ENCODE data around the gene FNDC3B.

Gene FNDC3B

DNA sequence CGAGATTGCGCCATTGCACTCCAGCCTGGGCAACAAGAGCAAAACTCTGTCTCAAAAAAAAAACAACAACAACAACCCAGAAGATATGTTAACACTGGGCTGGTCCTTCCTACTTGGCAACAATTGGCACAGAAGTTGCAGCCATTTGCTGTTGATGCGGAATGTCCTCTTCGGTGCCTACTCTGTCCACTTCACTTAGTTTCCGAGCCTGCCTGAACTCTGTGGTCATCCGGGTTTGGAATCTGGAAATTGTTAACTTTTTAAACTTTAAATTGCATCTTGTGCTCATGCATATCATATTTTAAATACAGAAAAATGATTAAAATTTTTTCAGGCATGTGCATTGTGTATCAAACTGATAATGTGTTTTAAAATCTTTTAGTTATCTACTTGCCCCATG lies 81.5 kb downstream of the FNDC3B start:
- no peak for DNase-seq

DNA sequence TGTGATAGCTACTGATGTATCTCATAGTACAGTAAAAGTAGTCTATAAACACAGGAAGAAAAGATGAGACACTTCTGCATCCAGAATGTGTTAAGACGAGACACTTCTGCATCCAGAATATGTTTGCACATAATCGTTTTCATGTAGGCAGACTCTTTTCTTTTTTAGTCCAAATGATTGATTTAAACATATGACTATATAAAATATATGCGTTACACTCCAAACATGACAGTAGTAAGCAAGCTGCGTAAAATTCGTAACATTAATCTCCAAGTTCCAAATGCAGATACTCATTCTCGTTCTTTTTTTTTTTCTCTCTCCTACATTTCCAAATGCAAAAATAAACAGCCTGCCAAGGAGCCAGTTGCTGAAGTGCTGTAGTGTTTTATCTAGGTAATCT lies 82.6 kb downstream of the FNDC3B start:
- DNase-seq, result no peak

DNA sequence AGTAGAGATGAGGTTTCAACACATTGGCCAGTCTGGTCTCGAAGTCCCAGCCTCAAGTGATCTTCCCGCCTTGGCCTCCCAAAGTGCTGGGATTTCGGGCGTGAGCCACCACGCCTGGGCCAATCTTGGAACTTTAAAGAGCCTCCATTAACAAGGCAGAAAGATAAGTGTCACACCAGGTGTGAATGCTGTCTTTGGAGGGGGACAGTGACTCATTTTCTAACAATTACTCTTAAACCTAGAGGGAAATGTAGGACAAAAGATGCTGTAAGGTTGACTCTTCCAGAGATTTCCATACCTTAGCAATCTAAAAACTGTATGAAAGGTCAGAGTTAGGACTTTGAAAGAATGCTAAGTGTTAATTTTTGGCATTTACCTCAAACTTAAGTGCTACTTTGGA lies 84.9 kb downstream of the FNDC3B start:
- no peak for DNase-seq

DNA sequence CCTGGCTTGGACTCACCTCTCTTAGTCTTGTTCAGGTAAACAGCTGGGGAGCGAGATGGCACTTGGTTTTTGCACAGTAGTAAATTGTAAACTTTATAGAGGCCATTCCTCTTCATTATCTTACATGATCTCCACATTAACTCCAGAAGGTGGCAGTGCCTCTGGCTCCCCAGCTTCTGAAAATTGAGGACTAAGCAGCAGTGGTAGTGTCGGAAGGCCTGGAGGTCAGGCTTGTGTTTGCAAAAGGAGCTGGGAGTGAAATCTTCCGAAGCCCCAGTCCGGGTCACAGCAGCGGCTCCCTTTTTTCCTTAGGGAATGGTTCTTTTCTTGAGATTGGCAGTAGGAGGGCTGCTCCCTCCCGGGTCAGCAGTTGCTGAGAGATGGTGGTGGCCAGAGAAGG lies 85.7 kb downstream of the FNDC3B start:
- no peak for DNase-seq

DNA sequence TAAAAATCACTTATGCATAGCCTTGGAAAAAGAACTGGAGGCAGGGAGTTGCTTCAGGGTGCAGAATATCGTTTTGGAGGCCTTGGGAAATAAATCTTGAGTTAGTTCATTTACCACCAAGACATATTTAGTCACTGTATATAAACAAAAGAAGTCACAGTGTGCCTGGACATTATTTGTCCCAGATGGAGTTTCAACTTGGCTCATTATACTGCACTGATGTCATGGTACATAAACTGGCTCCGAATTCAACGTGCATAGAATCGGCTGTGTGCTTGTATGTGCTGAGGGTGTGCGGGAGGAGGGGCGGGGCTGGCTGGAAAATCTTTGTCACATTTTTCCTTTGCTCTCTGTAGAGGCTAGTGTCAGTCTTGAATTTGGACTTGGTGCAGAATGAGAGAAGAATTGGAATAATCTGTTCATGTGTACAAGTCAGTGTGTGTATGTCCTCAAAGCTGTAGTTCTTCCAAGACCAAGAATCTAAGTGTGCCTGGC lies 86.6 kb downstream of the FNDC3B start:
- DNase-seq, result no peak

DNA sequence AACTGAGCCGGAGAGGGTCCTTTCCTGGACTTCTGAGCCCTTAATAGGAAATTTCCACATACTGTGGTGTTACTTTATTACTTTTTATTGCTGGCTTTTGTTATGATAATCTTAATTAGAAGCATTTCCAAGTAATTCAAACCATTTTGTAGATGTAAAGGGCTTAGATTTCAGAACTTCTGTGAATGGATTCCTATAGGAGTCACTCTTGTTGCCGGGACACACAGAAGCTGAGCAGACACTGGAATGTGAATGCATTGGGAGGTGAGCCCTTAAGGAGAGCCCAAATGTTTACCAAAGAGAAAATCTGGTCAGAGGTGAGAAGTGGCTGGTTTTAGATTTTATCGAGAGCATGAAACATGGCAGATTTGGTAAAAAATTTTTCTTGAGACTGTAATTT lies 87.4 kb downstream of the FNDC3B start:
- no peak for DNase-seq

DNA sequence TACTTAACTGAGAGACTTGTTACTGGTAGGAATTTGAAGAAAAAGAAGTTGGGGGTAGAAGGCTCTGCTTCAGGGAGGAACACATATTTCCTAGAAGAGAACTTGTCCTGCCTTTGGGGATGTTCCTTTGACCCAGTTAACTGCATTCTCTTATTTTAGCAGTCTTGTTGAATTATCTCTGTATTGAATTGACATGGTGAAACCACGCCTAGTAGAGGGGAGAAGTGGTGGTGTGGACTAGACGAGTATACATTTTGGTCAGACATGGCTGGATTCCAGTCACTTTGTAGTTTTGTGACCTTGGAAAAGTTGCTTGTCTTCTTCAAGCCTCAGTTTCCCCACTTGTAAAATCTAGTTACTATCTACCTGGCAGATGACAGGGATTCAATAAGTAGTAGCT lies 87.8 kb downstream of the FNDC3B start:
- DNase-seq, result no peak

DNA sequence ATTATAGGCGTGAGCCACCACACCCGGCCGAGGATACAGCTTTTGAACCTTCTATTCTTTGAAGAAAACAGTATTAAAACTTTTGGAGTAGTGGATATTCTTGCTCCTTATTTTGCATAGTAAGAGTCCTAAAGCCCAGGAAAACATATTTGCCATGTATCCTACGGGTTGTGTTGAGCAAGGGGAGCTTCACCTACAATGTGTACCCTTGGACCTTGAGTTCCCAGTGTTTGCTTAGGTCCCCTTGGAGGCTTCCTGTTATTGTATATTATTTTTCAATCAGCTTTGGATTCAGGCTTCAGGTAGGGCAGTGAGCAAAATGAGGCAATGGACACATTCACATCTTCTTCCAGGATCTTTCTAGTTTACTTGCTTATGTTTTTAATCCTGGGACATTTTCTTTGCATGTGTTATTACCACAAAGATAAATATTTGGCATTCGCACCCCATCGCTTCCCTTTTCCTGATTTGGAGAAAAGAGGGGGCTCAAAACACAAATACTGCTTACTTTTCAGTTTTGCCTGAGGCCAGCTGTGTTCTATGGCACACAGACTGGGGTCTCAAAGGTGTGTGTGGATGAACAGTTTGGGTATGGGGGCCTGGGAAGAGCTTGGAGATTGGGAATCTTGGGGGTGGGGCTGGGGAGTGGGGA lies 88.7 kb downstream of the FNDC3B start:
- no peak for DNase-seq

DNA sequence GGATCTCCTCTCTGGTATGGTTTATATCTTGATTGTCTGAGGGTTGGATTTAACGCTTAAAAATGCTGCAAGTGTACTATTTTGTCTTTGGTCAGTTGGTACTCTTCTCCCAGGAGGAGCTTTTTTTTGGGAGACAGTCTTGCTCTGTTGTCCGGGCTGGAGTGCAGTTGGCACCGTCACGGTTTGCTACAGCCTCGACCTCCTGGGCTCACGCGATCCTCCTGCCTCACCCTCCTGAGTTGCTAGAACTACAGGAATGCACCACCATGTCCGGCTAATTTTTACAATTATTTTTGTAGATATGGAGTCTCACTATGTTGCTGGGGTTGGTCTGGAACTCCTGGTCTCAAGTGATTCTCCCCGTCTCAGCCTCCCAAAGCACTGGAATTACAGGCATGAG lies 89.5 kb downstream of the FNDC3B start:
- no peak for DNase-seq

DNA sequence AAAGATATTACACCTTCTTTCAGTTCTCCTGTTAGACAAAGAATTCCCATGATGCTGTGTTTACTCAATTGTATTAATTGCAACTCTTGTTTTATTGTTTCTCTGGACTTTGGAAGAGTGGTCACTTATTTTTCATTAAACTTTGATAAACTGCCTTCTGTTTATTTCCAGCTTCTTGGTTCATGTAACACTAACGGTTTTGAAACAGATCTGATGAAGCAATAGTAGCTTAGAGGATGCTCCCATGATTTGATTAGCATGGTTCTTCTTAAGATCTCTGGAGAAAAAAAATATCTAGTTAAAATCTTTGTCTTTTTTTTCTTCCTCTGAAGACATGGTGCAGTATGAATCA lies 90.1 kb downstream of the FNDC3B start:
- no peak for DNase-seq

DNA sequence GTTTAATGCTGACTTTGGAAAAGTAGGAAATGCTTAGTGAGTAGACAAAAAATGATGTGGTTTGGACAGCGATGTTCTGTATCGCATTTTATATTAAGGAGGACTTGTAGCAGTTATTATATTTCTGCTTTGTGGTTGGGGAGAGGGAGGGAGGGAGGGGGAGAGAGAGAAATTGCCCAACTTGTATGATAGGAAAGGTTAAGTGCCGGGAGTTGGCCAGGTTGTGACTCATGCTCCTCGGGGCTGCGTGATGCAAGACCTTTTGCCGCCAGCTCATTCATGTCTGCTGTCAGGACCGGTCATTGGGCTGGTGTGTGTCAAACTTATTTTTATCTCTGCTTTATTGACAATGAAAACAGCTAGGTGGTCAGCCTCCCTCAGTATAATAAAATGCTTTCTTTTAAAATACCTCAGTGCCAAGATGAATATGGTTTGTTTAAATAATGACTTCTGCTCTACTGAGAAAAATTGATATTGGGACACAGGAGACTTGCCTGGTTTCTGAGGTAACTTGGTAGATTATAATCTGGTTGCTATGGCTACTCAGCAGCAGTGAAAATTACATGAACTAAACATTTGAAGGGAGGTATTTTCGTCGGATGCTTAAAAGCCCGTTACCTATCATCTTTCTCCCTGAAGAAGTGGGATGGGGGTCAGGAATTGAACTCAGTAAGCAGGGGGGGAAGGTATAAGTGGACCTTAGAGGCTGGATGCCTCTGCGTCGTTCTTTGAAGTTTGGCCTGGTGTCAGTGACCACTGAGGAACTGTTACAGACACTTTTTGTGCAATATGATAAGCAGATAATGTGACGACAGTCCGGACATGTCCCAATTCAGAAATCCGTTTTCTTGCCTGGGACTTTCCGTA lies 90.7 kb downstream of the FNDC3B start:
- DNase-seq, result peak; percentile 19 to 79 (median 48)

DNA sequence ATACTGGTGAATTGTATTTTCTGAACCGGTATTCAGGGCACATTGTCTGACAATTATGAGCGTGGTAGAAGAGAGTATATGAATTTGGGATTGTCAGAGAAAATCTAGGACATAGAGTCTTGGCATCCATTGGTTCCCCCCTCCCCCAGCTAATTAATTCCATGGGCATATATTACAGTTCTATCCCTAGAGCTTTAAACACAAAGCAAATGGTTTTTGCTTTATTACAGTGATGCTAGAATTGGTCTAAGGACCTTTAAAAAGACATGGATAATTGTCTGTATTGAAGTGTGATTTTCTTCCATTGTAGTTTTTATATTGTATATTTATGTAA lies 91.3 kb downstream of the FNDC3B start:
- DNase-seq, result no peak

DNA sequence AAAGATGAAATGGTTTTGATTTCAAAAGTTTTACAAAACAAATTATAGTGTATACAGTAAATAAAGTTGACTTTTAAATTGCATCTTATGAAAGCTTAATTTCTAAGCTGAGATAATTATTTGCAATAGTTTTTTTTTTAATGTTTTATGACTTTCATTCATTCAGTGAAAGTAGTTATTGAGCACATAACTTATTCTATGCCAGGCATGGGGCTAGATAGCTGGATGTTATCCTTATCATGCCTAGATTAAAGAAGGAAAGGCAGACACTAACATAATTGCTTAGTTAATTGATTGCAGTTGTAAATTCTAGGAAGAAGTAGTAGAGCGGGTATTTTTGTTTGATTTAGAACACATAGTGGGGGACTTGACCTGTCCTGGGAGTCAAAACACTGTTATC lies 92.4 kb downstream of the FNDC3B start:
- DNase-seq, result no peak

DNA sequence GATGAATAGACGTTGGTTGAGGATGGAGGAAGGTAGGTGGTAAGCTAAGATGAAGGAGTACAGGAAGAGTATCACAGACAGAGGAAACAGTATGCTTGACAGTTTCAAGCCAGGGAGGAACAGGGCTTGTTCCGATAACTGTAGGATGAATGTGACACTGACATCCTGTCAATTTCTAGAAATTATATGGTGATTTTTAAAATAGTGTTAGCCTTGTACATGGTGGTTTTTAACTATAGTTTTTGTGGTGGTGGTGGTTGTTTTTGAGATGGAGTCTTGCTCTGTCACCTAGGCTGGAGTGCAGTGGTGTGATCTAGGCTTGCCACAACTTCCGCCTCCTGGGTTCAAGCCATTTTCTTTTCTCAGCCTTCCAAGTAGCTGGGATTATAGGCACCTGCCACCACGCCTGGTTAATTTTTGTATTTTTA lies 92.8 kb downstream of the FNDC3B start:
- peak in 2 of 5 experiments; percentile 45 to 74 for DNase-seq

DNA sequence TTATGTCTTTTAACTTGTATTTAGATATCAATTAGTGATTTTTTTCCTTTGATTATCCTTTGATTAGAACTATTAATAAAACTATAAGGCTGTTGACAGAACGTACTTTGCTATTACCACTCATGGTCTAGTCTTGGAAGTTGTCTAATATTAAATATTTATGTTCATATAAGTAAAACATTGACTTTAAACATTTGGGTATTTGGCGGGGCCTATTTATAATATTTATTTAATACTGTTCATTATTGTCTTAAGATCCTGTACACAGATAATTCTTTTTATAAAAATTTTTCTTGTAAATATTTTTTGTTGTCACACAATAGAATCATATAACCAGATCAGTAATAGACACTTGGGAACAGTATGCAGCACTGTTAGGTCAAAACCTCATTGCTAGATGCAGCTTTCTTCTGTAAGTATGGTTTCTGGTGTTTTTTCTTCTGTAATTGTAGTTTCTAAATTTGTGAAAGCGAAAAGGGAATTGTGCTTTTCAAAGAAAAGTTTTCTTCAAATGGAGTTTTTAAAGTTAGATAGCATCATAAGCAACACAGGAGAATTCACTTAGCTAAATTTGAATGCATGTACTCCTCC lies 93.4 kb downstream of the FNDC3B start:
- DNase-seq, result no peak

DNA sequence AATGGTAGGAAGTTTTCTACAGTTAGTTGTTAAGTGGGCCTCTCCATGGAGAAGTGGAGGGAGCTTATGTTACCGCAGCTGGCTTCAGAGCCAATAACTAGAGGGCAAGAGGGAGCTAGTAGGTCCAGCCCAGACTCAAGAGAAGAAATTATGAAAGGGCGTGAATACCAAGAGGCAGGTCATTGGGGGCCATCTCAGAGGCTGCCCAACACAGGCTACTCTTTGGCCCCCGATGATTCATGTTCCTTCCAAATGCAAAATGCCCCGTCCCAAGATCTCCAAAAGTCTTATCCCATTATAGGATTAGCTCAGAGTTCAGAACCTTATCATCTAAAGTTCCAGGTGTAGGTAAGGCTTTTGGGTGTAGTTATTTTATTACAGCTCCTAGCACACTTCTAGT lies 94.5 kb downstream of the FNDC3B start:
- no peak for DNase-seq

DNA sequence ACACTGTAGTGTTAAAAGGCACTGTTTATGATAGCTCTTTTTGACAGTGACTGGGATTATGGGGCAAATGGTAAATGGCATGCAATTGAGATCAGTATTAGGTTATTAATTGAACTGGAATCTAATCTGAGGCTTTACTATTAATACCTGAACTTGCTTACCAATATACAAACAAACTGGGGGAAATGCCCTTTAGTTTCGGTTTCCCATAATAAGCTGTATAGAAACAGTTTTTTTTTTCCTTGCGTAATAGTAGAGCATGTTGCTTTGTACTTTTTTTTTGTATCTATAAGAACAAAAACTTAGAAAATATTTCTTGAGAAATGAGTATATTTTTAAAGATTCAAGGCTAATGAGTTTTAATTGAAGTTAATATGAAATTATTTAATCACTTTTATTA lies 95.0 kb downstream of the FNDC3B start:
- DNase-seq, result peak in 1 of 5 experiments; percentile 56

DNA sequence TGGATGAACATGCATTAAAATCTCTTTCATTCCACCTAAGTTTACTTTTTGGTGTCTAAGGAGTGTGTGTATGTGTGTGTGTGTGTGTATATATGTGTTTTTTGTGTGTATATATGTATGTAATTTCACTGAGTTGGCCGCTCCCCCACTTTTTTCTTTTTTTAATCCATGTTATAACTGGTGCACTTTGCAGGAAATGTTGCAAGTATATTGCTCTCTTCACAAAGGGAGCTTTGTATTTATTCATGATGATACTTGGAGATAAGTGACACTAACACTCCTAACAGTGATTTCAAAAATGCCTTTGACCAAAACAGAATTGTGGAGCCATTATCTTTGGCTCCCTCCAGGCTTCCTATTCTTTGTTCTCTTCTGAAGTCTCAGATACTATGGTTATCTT lies 95.8 kb downstream of the FNDC3B start:
- no peak for DNase-seq

DNA sequence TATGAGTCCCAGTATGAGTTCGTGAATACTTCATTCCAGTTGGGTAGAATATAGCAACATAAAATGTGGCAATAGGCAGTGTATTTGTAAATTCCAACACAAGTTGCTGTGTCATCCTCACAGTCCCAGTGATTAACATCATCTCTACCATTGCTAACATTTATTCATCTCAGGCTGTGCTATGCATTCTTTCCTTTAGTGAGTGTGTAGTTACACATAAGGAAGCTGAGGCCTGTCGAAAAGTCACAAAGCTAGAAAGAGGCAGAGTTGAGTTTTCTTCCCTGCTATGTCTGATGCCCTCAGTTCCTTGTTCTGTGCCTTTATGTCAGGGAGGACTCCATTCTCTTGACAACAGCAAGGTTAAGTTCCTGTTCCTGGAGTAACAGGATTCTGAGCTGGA lies 96.4 kb downstream of the FNDC3B start:
- no peak for DNase-seq

DNA sequence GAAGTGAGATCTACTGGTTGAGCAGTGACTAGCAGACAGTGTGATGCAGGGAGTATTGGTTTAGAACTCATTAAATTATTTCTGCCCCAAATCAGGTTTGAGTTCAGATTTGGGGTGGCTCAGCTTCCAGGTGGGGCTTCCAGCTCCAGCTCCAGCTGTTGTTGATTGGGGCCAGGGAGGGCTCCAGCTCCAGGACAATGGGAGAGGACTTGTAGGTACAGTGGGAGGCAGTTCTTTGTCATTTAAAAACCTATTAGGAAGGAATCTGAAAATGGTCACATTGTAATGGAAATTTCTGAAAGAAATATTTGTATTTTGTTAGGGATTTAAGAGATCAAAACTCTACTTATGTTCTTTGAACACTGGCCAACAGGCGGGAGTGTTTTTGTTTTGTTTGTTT lies 97.0 kb downstream of the FNDC3B start:
- DNase-seq, result no peak

DNA sequence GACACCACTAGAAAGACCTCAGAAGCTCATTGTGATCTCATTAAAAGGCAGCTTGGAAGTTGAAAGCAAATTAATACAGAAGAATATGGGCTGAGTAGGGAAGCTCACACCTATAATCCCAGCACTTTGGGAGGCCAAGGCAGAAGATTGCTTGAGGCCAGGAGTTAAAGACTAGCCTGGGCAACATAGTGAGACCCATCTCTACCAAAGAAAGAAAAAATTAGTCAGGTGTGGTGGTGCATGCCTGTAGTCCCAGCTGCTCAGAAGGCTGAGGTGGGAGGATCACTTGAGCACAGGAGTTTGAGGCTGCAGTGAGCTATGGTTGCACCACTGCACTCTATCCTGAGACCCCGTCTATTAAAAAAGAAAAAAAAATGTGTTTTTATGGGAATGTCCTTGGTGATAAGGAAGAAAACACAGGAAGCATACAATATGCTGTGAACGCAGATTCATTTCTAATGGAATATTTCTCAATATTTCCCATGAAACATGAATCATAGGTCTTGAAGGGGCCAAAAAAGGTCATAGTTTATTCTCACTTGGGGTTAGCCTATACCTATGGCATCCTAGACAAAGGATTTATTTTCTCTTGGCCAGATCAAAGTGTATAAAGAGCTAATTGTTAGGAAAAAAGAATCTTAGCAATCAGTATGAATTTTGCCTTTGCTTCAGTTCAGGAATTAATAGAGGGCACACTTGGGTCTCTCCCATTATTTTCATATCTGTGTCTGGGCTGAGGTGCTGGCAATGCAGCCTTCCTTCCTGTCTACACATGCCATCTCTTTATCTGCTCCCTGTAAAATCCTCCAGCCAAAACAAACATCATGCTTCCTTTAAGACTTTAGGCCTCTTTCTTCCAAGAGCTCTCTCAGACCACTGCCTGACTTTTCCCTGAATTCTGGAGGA lies 98.2 kb downstream of the FNDC3B start:
- no peak for DNase-seq

DNA sequence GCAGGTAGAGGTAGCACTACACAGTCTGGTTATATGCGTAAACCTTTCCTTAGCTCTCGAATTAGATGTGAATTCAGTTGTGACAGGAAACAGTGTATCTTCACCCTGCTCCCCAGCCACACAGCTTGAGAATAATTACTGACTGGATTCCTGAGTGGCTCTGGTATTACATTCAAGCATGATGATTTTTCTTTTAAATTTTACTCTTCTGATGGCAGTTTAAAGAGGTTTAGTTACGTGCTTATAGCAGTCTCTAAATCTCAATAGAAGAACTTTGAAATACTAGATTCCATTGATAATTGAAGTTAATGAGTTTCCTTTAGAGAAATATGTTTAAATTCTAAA lies 98.8 kb downstream of the FNDC3B start:
- DNase-seq, result no peak
